HCT116 (cell line): ENCODE results near the gene DTNBP1. TPM values are rescaled to one million over a fixed set of nuclear protein-coding genes. Genes with fewer than 3 reads are reported as not detected.
"Not testable (repeated sequence)": the region's sequence is repeated elsewhere in the genome, so short reads cannot be mapped to it uniquely, and the experiment has no call there.

Source experiments
- ATAC-seq: fragments of 200-7000 bp; cut with Tn5 transposase; 2 replicates; pipeline ENCODE4 v1.9.1; 2020; ENCODE audit warnings: mild to moderate bottlenecking, moderate library complexity
- BruUV-seq: library from RNA; stranded (reverse); fragments of 400-500 nt; replicated peaks from 2 replicates; lab custom pipeline; 2021; lab: Mats Ljungman, UMichigan
- CTCF ChIA-PET: fragments of 300-600 bp; sonication (Branson Sonifier 250); formaldehyde crosslinking; loops from one replicate; lab custom pipeline; 2021; ENCODE audit warnings: antibody characterized with exemption; lab: Charles Lee
- POLR2A ChIA-PET: fragments of 300-600, 350-600 bp; sonication (Branson Sonifier 250); formaldehyde crosslinking; loops from one replicate; lab custom pipeline; 2021; ENCODE audit warnings: antibody characterized with exemption; lab: Charles Lee
- RAD21 ChIA-PET, 2 experiments: fragments of 300-600 bp; sonication (Branson Sonifier 250); formaldehyde crosslinking; loops; one replicate each; lab custom pipeline; 2023; ENCODE audit warnings: low total read pairs in 2 of 2; ENCODE audit not compliant: uncharacterized antibody in 2 of 2, unreplicated experiment in 2 of 2, low non-redundant PET in 1 of 2; lab: Charles Lee
- DNase-seq: peaks from one replicate; pipeline ENCODE4 v3.0.0-alpha.2; 2010; ENCODE audit warnings: low read depth, low spot score
- H2AFZ ChIP-seq: fragments of 200-600 bp; shearing (Covaris generic), sonication (generic); 2 replicates; pipeline ENCODE4 v1.6.1; 2017; ENCODE audit warnings: low read depth, mixed run types, mixed read lengths, antibody characterized with exemption, low read length; ENCODE audit not compliant: poor library complexity, severe bottlenecking
- H3K27ac ChIP-seq: 2 replicates; pipeline ENCODE4 v1.5.1; 2012; ENCODE audit warnings: low read depth, low read length
- H3K27me3 ChIP-seq: fragments of 200-600 bp; sonication (generic); 2 replicates; pipeline ENCODE4 v1.6.1; 2016; ENCODE audit warnings: mixed run types, low read length, mixed read lengths; ENCODE audit not compliant: insufficient read depth
- H3K36me3 ChIP-seq, 2 experiments: fragments of 200-500 bp in 1 of 2; fragments of 200-600 bp in 1 of 2; sonication (Bioruptor generic) in 1 of 2; sonication (generic) in 1 of 2; 2 replicates each; pipeline versions ENCODE4 v1.5.1 to v1.6.1; 2014 to 2016; ENCODE audit warnings: low read length in 2 of 2, inconsistent platforms in 1 of 2, mixed read lengths in 1 of 2, mixed run types in 1 of 2; ENCODE audit not compliant: insufficient read depth in 2 of 2, control insufficient read depth in 1 of 2
- H3K4me1 ChIP-seq, 2 experiments: fragments of 200-600 bp in 1 of 2; sonication (generic) in 1 of 2; 2 replicates each; pipeline versions ENCODE4 v1.5.1 to v1.6.1; 2012 to 2017; ENCODE audit warnings: low read length in 2 of 2, inconsistent platforms in 1 of 2, mild to moderate bottlenecking in 1 of 2, mixed read lengths in 1 of 2, mixed run types in 1 of 2, moderate library complexity in 1 of 2; ENCODE audit not compliant: insufficient read depth in 2 of 2, control insufficient read depth in 1 of 2
- H3K4me2 ChIP-seq: fragments of 200-600 bp; sonication (generic); 2 replicates; pipeline ENCODE4 v1.6.1; 2017; ENCODE audit warnings: mixed run types, low read length, mixed read lengths
- H3K4me3 ChIP-seq, 2 experiments: fragments of 200-600 bp in 1 of 2; sonication (generic) in 1 of 2; replicated peaks in 1 of 2; 2 replicates each; pipeline ENCODE4 v1.5.1; 2011 to 2016; ENCODE audit warnings: low read length in 2 of 2, control low read depth in 1 of 2, low read depth in 1 of 2, mild to moderate bottlenecking in 1 of 2, mixed read lengths in 1 of 2, mixed run types in 1 of 2
- H3K79me2 ChIP-seq: fragments of 200-600 bp; sonication (generic); 2 replicates; pipeline ENCODE4 v1.6.1; 2017; ENCODE audit warnings: mild to moderate bottlenecking, mixed run types, low read length, moderate library complexity, mixed read lengths; ENCODE audit not compliant: insufficient read depth
- H3K9ac ChIP-seq: fragments of 200-600 bp; sonication (generic); 2 replicates; pipeline ENCODE4 v1.6.1; 2016; ENCODE audit warnings: low read length, mixed read lengths
- H3K9me2 ChIP-seq: fragments of 200-600 bp; sonication (generic), shearing (Covaris generic); 2 replicates; pipeline ENCODE4 v1.6.1; 2017; ENCODE audit warnings: mixed run types, mild to moderate bottlenecking, moderate library complexity; ENCODE audit not compliant: insufficient read depth
- H3K9me3 ChIP-seq, 2 experiments: fragments of 200-500 bp in 1 of 2; fragments of 200-600 bp in 1 of 2; sonication (Bioruptor generic) in 1 of 2; sonication (generic) in 1 of 2; 2 replicates each; pipeline ENCODE4 v1.6.1; 2014 to 2017; ENCODE audit warnings: low read length in 2 of 2, mixed read lengths in 2 of 2, inconsistent platforms in 1 of 2, low read depth in 1 of 2, mild to moderate bottlenecking in 1 of 2, mixed run types in 1 of 2, moderate library complexity in 1 of 2; ENCODE audit not compliant: control insufficient read depth in 1 of 2, insufficient read depth in 1 of 2
- H4K20me1 ChIP-seq: fragments of 200-600 bp; sonication (generic), shearing (Covaris generic); 2 replicates; pipeline ENCODE4 v1.6.1; 2017; ENCODE audit warnings: mixed run types, mild to moderate bottlenecking, moderate library complexity; ENCODE audit not compliant: insufficient read depth
- CBX3 ChIP-seq: IDR thresholded peaks from 2 replicates; pipeline ENCODE4 v1.6.1; 2012; ENCODE audit warnings: low read depth
- CEBPB ChIP-seq: IDR thresholded peaks from 2 replicates; pipeline ENCODE4 v1.6.1; 2012; ENCODE audit warnings: low read depth
- EGR1 ChIP-seq: IDR thresholded peaks from 2 replicates; pipeline ENCODE4 v1.6.1; 2012; ENCODE audit warnings: low read depth
- ELF1 ChIP-seq: IDR thresholded peaks from 2 replicates; pipeline ENCODE4 v1.6.1; 2012; ENCODE audit warnings: low read depth, borderline replicate concordance
- EZH2 ChIP-seq: fragments of 200-600 bp; sonication (generic); IDR thresholded peaks from 2 replicates; pipeline ENCODE4 v1.6.1; 2017; ENCODE audit warnings: antibody characterized with exemption, mixed run types
- EZH2phosphoT487 ChIP-seq: fragments of 200-600 bp; IDR thresholded peaks from 2 replicates; pipeline ENCODE4 v1.6.1; 2018; ENCODE audit warnings: antibody characterized with exemption, borderline replicate concordance
- FOSL1 ChIP-seq: IDR thresholded peaks from 2 replicates; pipeline ENCODE4 v1.6.1; 2012; ENCODE audit warnings: low read depth
- JUND ChIP-seq: IDR thresholded peaks from 2 replicates; pipeline ENCODE4 v1.6.1; 2012
- POLR2A ChIP-seq: IDR thresholded peaks from 2 replicates; pipeline ENCODE4 v1.7.0; 2011; ENCODE audit warnings: borderline replicate concordance; ENCODE audit not compliant: insufficient read depth, insufficient read length; ENCODE audit errors: extremely low read depth
- POLR2AphosphoS5 ChIP-seq: IDR thresholded peaks from 2 replicates; pipeline ENCODE4 v1.6.1; 2011; ENCODE audit warnings: mild to moderate bottlenecking, low read depth, low read length, moderate library complexity
- RAD21 ChIP-seq: IDR thresholded peaks from 2 replicates; pipeline ENCODE4 v1.6.1; 2012; ENCODE audit warnings: low read depth, mild to moderate bottlenecking
- SP1 ChIP-seq: IDR thresholded peaks from 2 replicates; pipeline ENCODE4 v1.6.1; 2012; ENCODE audit warnings: low read depth
- SRF ChIP-seq: IDR thresholded peaks from 2 replicates; pipeline ENCODE4 v1.6.1; 2012; ENCODE audit warnings: low read depth
- TCF7L2 ChIP-seq: IDR thresholded peaks from 2 replicates; pipeline ENCODE4 v1.7.0; 2011; ENCODE audit warnings: borderline replicate concordance, inconsistent platforms; ENCODE audit not compliant: insufficient read depth, insufficient read length; ENCODE audit errors: extremely low read depth
- YY1 ChIP-seq: IDR thresholded peaks from 2 replicates; pipeline ENCODE4 v1.6.1; 2011; ENCODE audit warnings: low read length, low read depth, moderate library complexity, mild to moderate bottlenecking; ENCODE audit not compliant: insufficient replicate concordance; ENCODE audit errors: extremely low read depth
- ZFX ChIP-seq: fragments of 450-650 bp; IDR thresholded peaks from 2 replicates; pipeline ENCODE4 v1.6.1; 2017
- intact Hi-C: fragments of 100-400 bp; cut with micrococcal nuclease; formaldehyde crosslinking; loops from 2 replicates; pipeline ENCODE4 v1.10.0; 2022
- total RNA-seq: library from RNA; stranded (reverse); gene quantifications from one replicate; pipeline ENCODE4 v1.2.1, GENCODE V29; 2021; ENCODE audit not compliant: unreplicated experiment
- TF ChIP-seq, protein P1 (sequence below): IDR thresholded peaks from 2 replicates; pipeline ENCODE4 v1.6.1; 2012
- TF ChIP-seq, protein P2 (sequence below): IDR thresholded peaks from 2 replicates; pipeline ENCODE4 v1.6.1; 2012
- TF ChIP-seq, protein P3 (sequence below), 3 experiments: fragments of 200-600 bp in 1 of 3; sonication (generic) in 1 of 3; IDR thresholded peaks in 2 of 3; conservative IDR thresholded peaks in 1 of 3; 2 replicates each; pipeline ENCODE4 v1.5.1; 2012 to 2017; ENCODE audit warnings: low read depth in 2 of 3, low read length in 2 of 3, antibody characterized with exemption in 1 of 3, borderline replicate concordance in 1 of 3, control low read depth in 1 of 3, mild to moderate bottlenecking in 1 of 3, mixed read lengths in 1 of 3, mixed run types in 1 of 3, moderate library complexity in 1 of 3; ENCODE audit not compliant: insufficient read depth in 1 of 3
- TF ChIP-seq, protein P4 (sequence below): IDR thresholded peaks from 2 replicates; pipeline ENCODE4 v1.6.1; 2011; ENCODE audit warnings: mild to moderate bottlenecking, low read length, moderate library complexity; ENCODE audit not compliant: insufficient replicate concordance; ENCODE audit errors: extremely low read depth

DTNBP1 gene
- total RNA-seq, 1 experiment from 2014 or later, result 16.7 TPM

DNA sequence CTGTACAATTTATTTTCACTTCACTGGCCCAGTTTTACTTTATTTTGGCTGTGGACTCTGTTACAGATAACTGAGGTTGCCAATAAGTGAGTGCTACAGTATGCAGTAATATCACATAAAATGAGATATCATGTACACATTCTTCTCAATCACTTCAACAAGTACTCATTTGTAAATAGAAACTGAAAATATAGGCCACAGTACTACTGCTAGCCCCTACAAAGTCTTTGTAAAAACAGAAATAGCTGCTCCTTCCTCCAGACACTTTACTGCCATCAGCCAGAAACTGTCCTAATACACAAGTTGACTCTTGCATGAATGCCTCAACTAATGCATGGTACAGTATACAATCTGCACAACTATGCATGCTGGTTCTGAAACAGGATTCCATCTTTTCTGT is 9.2 kb downstream of the DTNBP1 start:
- Histone ChIP-seq H3K4me2 (no peak overlapping the region), H3K9me3 (no peaks in the 10 kb centered on the region), H3K79me2 (peaks cover 31% of the 10 kb centered on the region), H3K9ac (no peak overlapping the region), H3K27ac (no peak overlapping the region), H3K4me1 (no peaks in the 10 kb centered on the region), H3K36me3 (no peaks in the 10 kb centered on the region), H2AFZ (no peak overlapping the region), H3K4me3 (no peak overlapping the region), H3K27me3 (no peaks in the 10 kb centered on the region), H4K20me1 (peaks cover 2% of the 10 kb centered on the region; the same call in 1 of the 2 replicates), H3K9me2 (no peaks in the 10 kb centered on the region)
- CTCF ChIA-PET, result no interaction called here
- DNase-seq, result no peak
- no peak for ATAC-seq
- intact Hi-C loops, result no loop called here
- BruUV-seq, result no TSS peak
- RAD21 ChIA-PET, result no interaction called here
- POLR2A ChIA-PET, result no interaction called here
- no peak for TF ChIP-seq POLR2A
- TF ChIP-seq SRF, result no peak
- no peak for TF ChIP-seq ELF1
- TF ChIP-seq EGR1, result no peak
- TF ChIP-seq EZH2phosphoT487, result no peak
- TF ChIP-seq POLR2AphosphoS5, result no peak
- TF ChIP-seq, protein P1, sequence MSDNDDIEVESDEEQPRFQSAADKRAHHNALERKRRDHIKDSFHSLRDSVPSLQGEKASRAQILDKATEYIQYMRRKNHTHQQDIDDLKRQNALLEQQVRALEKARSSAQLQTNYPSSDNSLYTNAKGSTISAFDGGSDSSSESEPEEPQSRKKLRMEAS, result no peak
- TF ChIP-seq EZH2, result no peak
- TF ChIP-seq, protein P2, sequence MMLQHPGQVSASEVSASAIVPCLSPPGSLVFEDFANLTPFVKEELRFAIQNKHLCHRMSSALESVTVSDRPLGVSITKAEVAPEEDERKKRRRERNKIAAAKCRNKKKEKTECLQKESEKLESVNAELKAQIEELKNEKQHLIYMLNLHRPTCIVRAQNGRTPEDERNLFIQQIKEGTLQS, result no peak
- no peak for TF ChIP-seq CEBPB
- TF ChIP-seq, protein P3, sequence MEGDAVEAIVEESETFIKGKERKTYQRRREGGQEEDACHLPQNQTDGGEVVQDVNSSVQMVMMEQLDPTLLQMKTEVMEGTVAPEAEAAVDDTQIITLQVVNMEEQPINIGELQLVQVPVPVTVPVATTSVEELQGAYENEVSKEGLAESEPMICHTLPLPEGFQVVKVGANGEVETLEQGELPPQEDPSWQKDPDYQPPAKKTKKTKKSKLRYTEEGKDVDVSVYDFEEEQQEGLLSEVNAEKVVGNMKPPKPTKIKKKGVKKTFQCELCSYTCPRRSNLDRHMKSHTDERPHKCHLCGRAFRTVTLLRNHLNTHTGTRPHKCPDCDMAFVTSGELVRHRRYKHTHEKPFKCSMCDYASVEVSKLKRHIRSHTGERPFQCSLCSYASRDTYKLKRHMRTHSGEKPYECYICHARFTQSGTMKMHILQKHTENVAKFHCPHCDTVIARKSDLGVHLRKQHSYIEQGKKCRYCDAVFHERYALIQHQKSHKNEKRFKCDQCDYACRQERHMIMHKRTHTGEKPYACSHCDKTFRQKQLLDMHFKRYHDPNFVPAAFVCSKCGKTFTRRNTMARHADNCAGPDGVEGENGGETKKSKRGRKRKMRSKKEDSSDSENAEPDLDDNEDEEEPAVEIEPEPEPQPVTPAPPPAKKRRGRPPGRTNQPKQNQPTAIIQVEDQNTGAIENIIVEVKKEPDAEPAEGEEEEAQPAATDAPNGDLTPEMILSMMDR (IDR thresholded peaks at IDR 0.05 in 2 of 3, conservative IDR thresholded peaks at IDR 0.05 in 1 of 3; ENCODE audit: borderline replicate concordance in 1 of 3, insufficient read depth in 1 of 3, low read depth in 2 of 3, low read length in 2 of 3), result no peak
- TF ChIP-seq JUND, result no peak
- no peak for TF ChIP-seq TCF7L2
- no peak for TF ChIP-seq CBX3
- TF ChIP-seq RAD21, result no peak
- TF ChIP-seq FOSL1, result no peak
- TF ChIP-seq SP1, result no peak
- no peak for TF ChIP-seq YY1
- TF ChIP-seq, protein P4, sequence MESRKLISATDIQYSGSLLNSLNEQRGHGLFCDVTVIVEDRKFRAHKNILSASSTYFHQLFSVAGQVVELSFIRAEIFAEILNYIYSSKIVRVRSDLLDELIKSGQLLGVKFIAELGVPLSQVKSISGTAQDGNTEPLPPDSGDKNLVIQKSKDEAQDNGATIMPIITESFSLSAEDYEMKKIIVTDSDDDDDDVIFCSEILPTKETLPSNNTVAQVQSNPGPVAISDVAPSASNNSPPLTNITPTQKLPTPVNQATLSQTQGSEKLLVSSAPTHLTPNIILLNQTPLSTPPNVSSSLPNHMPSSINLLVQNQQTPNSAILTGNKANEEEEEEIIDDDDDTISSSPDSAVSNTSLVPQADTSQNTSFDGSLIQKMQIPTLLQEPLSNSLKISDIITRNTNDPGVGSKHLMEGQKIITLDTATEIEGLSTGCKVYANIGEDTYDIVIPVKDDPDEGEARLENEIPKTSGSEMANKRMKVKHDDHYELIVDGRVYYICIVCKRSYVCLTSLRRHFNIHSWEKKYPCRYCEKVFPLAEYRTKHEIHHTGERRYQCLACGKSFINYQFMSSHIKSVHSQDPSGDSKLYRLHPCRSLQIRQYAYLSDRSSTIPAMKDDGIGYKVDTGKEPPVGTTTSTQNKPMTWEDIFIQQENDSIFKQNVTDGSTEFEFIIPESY, result no peak
- TF ChIP-seq ZFX, result no peak

DNA sequence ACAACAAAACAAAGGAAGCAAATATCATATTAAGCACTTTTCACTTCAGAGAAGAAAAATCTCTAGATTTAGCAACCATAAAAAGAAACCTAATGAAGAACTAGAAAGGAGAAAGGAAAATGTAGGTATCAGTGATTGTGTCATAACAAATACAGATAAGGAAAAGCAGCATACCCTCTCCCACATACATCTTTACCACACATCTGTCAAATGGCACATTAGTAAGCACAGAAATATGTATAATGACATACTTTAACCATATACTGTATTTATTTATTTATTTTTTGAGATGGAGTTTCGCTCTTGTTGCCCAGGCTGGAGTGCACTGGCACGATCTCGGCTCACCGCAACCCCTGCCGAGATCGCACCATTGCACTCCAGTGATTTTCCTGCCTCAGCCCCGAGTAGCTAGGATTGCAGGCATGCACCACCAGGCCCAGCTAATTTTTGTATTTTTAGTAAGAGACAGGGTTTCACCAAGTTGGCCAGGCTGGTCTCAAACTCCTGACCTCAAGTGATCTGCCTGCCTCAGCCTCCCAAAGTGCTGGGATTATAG is 12.7 kb downstream of the DTNBP1 start:
- H3K9me2 ChIP-seq, H3K36me3 ChIP-seq, CTCF ChIA-PET, H3K4me1 ChIP-seq, H4K20me1 ChIP-seq, intact Hi-C loops, H3K27ac ChIP-seq, H3K4me2 ChIP-seq, ATAC-seq, H3K4me3 ChIP-seq, H3K9ac ChIP-seq, H3K9me3 ChIP-seq, H3K27me3 ChIP-seq, POLR2A ChIA-PET, RAD21 ChIA-PET, BruUV-seq, DNase-seq, H2AFZ ChIP-seq: not testable (repeated sequence)
- peaks cover 20% of the 10 kb centered on the region for H3K79me2 ChIP-seq
